ENCODE measurements around the gene DHRSX.

- TF ChIP-seq POLR2A (IDR thresholded peaks at IDR 0.05) (no peak), CTCF (IDR thresholded peaks at IDR 0.05) (no peak)
Measured at GRCh38 chrX:2508648-2509335, 8.0 kb upstream of the DHRSX start.
